ENCODE measurements around the gene KIF1B.

The KIF1B gene

GRCh38 chr1:10178597-10179405, 31.6 kb upstream of the KIF1B start:
- Histone ChIP-seq H3K9me3 (peaks cover 9% of the 10 kb centered on the region), H3K9ac (no peak overlapping the region), H3K4me3 (no peak overlapping the region), H3K36me3 (peaks cover 47% of the 10 kb centered on the region), H3K27me3 (no peaks in the 10 kb centered on the region), H4K20me1 (no peaks in the 10 kb centered on the region), H3K4me2 (no peak overlapping the region), H3K4me1 (no peaks in the 10 kb centered on the region), H3K27ac (no peak overlapping the region)
- no peak for TF ChIP-seq Cebpa-rat (IDR thresholded peaks at IDR 0.05)

- TF ChIP-seq Cebpa-rat (IDR thresholded peaks at IDR 0.05) = no peak
- Histone ChIP-seq H3K36me3 (peaks cover 41% of the 10 kb centered on the region), H3K4me3 (no peak overlapping the region), H3K4me1 (no peaks in the 10 kb centered on the region), H3K9me3 (peaks cover 9% of the 10 kb centered on the region), H3K9ac (no peak overlapping the region), H3K27ac (no peak overlapping the region), H3K4me2 (no peak overlapping the region), H3K27me3 (no peaks in the 10 kb centered on the region), H4K20me1 (no peaks in the 10 kb centered on the region)
Observed at GRCh38 chr1:10179406-10180091, 30.8 kb upstream of the KIF1B start.

GRCh38 chr1:10181154-10181553, 29.2 kb upstream of the KIF1B start:
- H3K9ac ChIP-seq = no peak overlapping the region
- H3K4me1 ChIP-seq = no peaks in the 10 kb centered on the region
- peaks cover 28% of the 10 kb centered on the region for H3K36me3 ChIP-seq
- no peak overlapping the region for H3K4me2 ChIP-seq
- no peak overlapping the region for H3K27ac ChIP-seq
- no peak for TF ChIP-seq Cebpa-rat (IDR thresholded peaks at IDR 0.05)
- no peak overlapping the region for H3K4me3 ChIP-seq
- no peaks in the 10 kb centered on the region for H3K9me3 ChIP-seq
- H3K27me3 ChIP-seq = no peaks in the 10 kb centered on the region
- no peaks in the 10 kb centered on the region for H4K20me1 ChIP-seq

- Histone ChIP-seq H3K36me3 (peaks cover 6% of the 10 kb centered on the region; the same call in 1 of the 2 replicates), H4K20me1 (no peaks in the 10 kb centered on the region), H3K9me3 (peaks cover 6% of the 10 kb centered on the region; the same call in 1 of the 2 replicates), H3K27me3 (no peaks in the 10 kb centered on the region), H3K4me3 (no peak overlapping the region), H3K4me1 (peaks cover 11% of the 10 kb centered on the region), H3K4me2 (no peak overlapping the region), H3K9ac (no peak overlapping the region), H3K27ac (no peak overlapping the region)
- no peak for TF ChIP-seq Cebpa-rat (IDR thresholded peaks at IDR 0.05)
Observed at GRCh38 chr1:10185759-10186158, 24.6 kb upstream of the KIF1B start.

- H3K4me2 ChIP-seq = no peak overlapping the region
- no peak overlapping the region for H3K9ac ChIP-seq
- H3K4me1 ChIP-seq = peaks cover 11% of the 10 kb centered on the region
- H3K27me3 ChIP-seq = no peaks in the 10 kb centered on the region
- TF ChIP-seq Cebpa-rat (IDR thresholded peaks at IDR 0.05) = no peak
- no peaks in the 10 kb centered on the region for H4K20me1 ChIP-seq
- H3K36me3 ChIP-seq = 0 out of 2 replicates have a peak, but pooled peaks cover 1% of the 10 kb centered on the region
- H3K27ac ChIP-seq = no peak overlapping the region
- peaks cover 6% of the 10 kb centered on the region; the same call in 1 of the 2 replicates for H3K9me3 ChIP-seq
- no peak overlapping the region for H3K4me3 ChIP-seq
Observed at GRCh38 chr1:10186331-10187025, 23.9 kb upstream of the KIF1B start.

- H3K27me3 ChIP-seq = no peaks in the 10 kb centered on the region
- TF ChIP-seq Cebpa-rat (IDR thresholded peaks at IDR 0.05) = no peak
- no peak overlapping the region for H3K9ac ChIP-seq
- no peak overlapping the region for H3K4me3 ChIP-seq
- H3K27ac ChIP-seq = no peak overlapping the region
- peaks cover 6% of the 10 kb centered on the region; the same call in 1 of the 2 replicates for H3K9me3 ChIP-seq
- H3K36me3 ChIP-seq = no peaks in the 10 kb centered on the region
- no peak overlapping the region for H3K4me2 ChIP-seq
- peaks cover 11% of the 10 kb centered on the region for H3K4me1 ChIP-seq
- no peaks in the 10 kb centered on the region for H4K20me1 ChIP-seq
Observed at GRCh38 chr1:10187026-10187334, 23.4 kb upstream of the KIF1B start.

- H3K9me3 ChIP-seq = peaks cover 6% of the 10 kb centered on the region; the same call in 1 of the 2 replicates
- peaks cover 11% of the 10 kb centered on the region for H3K4me1 ChIP-seq
- no peak overlapping the region for H3K27ac ChIP-seq
- H3K4me3 ChIP-seq = no peak overlapping the region
- TF ChIP-seq Cebpa-rat (IDR thresholded peaks at IDR 0.05) = no peak
- no peak overlapping the region for H3K4me2 ChIP-seq
- no peaks in the 10 kb centered on the region for H3K36me3 ChIP-seq
- no peaks in the 10 kb centered on the region for H4K20me1 ChIP-seq
- H3K9ac ChIP-seq = no peak overlapping the region
- no peaks in the 10 kb centered on the region for H3K27me3 ChIP-seq
Observed at GRCh38 chr1:10188133-10188650, 22.2 kb upstream of the KIF1B start.

- H3K4me2 ChIP-seq = peak overlapping the region; percentile 49
- no peak overlapping the region for H3K27ac ChIP-seq
- H3K9ac ChIP-seq = no peak overlapping the region
- H3K4me3 ChIP-seq = no peak overlapping the region
- no peaks in the 10 kb centered on the region for H3K36me3 ChIP-seq
- TF ChIP-seq Cebpa-rat (IDR thresholded peaks at IDR 0.05) = no peak
- no peaks in the 10 kb centered on the region for H4K20me1 ChIP-seq
- peaks cover 6% of the 10 kb centered on the region; the same call in 1 of the 2 replicates for H3K9me3 ChIP-seq
- no peaks in the 10 kb centered on the region for H3K27me3 ChIP-seq
- peaks cover 11% of the 10 kb centered on the region for H3K4me1 ChIP-seq
Observed at GRCh38 chr1:10189659-10190058, 20.7 kb upstream of the KIF1B start.

GRCh38 chr1:10192263-10192662, 18.1 kb upstream of the KIF1B start:
- H3K4me2 ChIP-seq = no peak overlapping the region
- peaks cover 11% of the 10 kb centered on the region for H3K4me1 ChIP-seq
- no peaks in the 10 kb centered on the region for H3K36me3 ChIP-seq
- H4K20me1 ChIP-seq = no peaks in the 10 kb centered on the region
- peaks cover 6% of the 10 kb centered on the region; the same call in 1 of the 2 replicates for H3K9me3 ChIP-seq
- H3K27ac ChIP-seq = no peak overlapping the region
- no peak overlapping the region for H3K4me3 ChIP-seq
- no peak for TF ChIP-seq Cebpa-rat (IDR thresholded peaks at IDR 0.05)
- no peaks in the 10 kb centered on the region for H3K27me3 ChIP-seq
- no peak overlapping the region for H3K9ac ChIP-seq

Data from BLaER1 (cell line).